ENCODE results near the gene FAM174A.

Gene FAM174A

DNA sequence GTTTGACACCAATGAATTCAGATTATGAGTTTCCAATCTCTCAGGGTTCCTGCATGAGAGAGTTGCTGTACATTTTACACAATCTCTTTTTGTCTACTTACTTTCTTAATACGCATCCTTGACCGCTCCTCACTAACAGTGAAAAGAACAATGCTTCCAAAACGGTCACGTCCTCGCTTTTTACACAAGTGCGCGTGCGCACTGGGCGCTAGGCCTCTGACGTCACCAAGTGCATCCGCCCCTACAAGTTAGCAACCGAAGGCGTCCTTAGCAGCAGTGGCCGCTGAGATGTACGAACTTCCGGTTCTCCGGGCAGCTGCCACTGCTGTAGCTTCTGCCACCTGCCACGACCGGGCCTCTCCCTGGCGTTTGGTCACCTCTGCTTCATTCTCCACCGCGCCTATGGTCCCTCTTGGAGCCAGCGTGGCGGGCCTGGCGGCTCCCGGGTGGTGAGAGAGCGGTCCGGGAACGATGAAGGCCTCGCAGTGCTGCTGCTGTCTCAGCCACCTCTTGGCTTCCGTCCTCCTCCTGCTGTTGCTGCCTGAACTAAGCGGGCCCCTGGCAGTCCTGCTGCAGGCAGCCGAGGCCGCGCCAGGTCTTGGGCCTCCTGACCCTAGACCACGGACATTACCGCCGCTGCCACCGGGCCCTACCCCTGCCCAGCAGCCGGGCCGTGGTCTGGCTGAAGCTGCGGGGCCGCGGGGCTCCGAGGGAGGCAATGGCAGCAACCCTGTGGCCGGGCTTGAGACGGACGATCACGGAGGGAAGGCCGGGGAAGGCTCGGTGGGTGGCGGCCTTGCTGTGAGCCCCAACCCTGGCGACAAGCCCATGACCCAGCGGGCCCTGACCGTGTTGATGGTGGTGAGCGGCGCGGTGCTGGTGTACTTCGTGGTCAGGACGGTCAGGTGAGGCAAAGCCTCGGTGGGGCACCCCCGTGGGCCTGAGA is at the start of gene FAM174A:
FAM174A (plus strand) TSS at position 315 of the 946 bp plus-strand sequence; CDS start at position 472, 157 bp downstream.
- in situ Hi-C loops (cut with MboI; ENCODE audit: low sequenced_read_pairs), result no loop called here

DNA sequence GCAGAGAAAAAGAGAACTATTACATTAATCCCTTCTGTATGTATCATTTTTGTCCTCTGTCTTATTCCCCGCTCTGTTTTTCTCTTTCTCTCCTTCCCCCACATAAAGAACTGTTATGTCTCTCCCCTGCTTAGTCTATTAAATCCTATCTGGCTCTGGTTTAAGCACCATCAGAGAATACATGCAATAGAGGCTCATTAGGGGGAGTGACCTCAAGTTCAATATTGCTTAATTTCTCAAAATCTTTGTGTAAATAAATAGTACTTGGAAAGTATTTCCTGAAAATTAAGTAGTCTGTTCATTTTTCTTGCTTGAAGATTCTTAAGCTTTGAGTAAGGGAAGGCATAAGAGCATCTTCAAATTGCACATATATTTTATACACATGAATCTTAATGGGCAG is 41.2 kb upstream of the FAM174A start:
- in situ Hi-C loops (cut with MboI; ENCODE audit: low sequenced_read_pairs), result no loop called here

- in situ Hi-C loops (cut with MboI; ENCODE audit: low sequenced_read_pairs), result no loop called here
Measured at GRCh38 chr5:100496296-100496695, 38.9 kb upstream of the FAM174A start.

- in situ Hi-C loops (cut with MboI; ENCODE audit: low sequenced_read_pairs), result no loop called here
Measured at GRCh38 chr5:100502684-100503083, 32.5 kb upstream of the FAM174A start.

DNA sequence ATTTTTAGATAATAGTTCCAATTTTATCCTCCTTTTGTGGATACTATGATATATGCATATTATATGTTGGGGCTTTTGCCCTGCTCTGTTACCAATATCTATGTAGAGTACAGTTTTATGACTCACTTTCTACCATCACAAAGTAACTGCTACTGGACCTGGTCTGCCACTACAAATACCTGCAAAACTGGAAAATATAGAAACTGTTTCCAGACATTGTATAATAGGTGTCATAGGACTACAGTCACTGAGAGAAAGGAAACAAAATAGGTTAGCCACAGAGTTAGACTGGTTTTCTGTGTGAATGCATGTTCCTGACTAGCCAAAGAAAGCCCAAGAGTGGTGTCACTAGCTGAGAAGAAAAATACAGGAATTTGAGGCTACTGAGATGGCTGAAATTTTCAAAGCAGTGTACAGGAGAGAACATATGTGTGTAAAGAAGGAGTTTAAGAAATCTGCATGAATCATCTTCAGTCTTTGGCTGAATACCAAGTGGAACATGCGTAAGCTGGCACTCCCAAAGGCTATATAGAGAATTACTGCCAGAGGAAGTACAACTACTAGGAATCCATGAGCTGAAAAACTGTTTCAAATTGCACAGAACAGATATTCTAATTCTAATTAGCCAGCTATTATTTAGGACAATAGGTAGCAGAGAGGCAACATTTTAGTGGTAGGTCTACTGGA is 29.0 kb upstream of the FAM174A start:
- in situ Hi-C loops (cut with MboI; ENCODE audit: low sequenced_read_pairs), result no loop called here

GRCh38 chr5:100516285-100516684 is 18.9 kb upstream of the FAM174A start:
- in situ Hi-C loops (cut with MboI; ENCODE audit: low sequenced_read_pairs), result no loop called here

DNA sequence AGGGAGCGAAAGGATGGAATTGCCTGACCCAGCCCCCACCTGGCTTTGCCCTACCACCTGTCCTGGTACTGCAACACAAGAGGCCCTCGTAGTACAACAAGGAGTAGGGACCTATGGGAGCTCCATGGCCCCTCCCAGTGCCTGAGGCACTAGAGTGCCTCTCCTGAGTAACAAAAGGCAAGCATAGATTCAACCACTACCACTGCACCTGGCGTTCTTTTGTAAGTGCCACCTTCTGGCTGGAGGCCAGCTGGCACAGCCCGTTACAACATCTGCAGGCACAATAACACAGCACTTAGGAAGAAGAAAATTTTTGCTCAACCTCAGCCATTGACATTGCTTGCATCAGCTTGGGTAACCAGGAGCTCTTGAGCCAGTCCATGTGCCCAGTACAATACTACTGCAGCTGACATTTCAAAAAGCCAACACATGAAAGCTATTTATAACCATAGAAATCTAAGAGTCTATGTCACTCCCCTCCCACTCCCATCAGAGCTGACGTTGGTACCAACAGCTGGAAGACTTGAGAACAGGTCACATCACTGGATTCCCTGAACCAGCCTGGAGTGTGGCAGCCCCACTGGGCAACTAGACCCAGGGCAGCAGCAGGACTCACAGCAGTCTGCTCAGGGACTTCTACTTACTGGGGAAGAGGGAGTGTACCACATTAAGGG is 17.7 kb upstream of the FAM174A start:
- in situ Hi-C loops (cut with MboI; ENCODE audit: low sequenced_read_pairs), result no loop called here

- in situ Hi-C loops (cut with MboI; ENCODE audit: low sequenced_read_pairs), result no loop called here
Measured at GRCh38 chr5:100518377-100518776, 16.8 kb upstream of the FAM174A start.

DNA sequence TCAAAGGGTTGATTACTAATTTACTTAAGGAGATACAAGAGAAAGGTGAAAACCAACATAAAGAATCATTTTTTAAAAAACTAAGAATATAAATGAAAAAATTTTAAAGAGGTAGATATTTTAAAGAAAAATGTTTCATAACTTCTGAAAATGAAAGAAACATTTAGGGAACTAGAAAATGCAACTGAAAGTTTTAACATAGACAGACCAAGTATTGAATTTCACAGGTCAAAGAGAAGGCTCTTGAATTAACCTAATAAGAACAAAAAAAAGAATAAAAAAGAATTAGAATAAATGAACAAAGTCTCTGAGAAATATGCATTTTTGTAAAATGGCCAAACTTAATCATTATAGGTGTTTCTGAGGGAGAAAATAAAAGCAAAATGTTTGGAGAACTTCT is 16.1 kb upstream of the FAM174A start:
- in situ Hi-C loops (cut with MboI; ENCODE audit: low sequenced_read_pairs), result no loop called here

DNA sequence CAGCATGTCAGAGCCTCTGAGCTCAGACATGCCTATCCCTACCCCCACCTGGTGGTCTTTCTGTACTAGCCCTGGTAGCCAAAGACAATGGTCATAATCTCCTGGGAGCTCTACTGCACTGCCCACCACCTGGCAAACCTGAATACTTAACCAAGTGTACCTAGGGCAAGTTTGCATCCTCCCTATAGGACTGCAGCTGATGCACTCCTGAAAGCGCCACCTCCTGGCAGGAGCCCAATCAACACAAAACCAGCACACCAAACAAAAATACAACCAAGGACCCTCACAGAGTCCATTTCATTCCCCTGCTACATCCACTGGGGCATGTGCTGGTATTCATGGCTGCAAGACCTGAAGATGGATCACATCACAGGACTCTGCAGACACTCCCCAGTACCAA is 14.8 kb upstream of the FAM174A start:
- in situ Hi-C loops (cut with MboI; ENCODE audit: low sequenced_read_pairs), result no loop called here

DNA sequence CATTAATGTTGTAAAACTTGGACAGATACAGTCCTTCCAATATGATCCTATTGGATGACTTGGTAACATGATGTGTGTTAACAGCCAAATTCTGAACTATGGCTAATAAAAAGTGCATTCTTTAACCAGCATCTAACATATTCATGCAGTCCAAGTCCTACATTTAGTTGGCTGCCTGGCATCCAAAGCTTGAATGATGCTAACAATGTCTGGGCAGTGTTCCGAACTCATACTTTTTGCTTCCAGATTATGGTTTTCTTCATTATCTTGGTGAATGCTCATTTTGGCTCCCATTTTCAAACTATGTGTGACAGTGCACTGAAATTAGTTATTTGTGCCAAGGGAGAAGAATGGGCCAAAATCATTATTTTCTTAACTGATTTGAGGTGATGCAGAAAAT is 2.8 kb downstream of the FAM174A start:
- in situ Hi-C loops (cut with MboI; ENCODE audit: low sequenced_read_pairs), result no loop called here

- in situ Hi-C loops (cut with MboI; ENCODE audit: low sequenced_read_pairs), result no loop called here
Measured at GRCh38 chr5:100539519-100539918, 4.3 kb downstream of the FAM174A start.

GRCh38 chr5:100542086-100542485 is 6.9 kb downstream of the FAM174A start:
- in situ Hi-C loops (cut with MboI; ENCODE audit: low sequenced_read_pairs), result no loop called here

DNA sequence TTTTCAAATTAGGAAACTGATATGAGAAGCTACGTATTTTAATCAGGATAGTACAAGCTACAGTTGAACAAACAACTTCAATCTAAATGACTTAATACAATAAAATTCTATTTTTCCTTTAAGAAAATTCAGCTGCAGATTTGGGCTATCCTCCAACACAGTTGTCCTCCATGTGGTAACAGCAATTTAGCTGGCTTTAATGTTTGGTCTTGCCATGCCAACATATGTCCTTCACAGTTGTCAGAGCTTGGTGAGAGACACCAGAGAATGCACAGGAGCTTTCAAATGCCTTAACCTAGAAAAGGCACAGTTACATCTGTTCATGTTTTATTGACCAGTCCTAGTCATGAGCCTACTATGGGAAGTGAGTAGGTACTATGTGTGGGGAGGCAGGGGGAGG is 10.8 kb downstream of the FAM174A start:
- in situ Hi-C loops (cut with MboI; ENCODE audit: low sequenced_read_pairs), result no loop called here

- in situ Hi-C loops (cut with MboI; ENCODE audit: low sequenced_read_pairs), result no loop called here
Measured at GRCh38 chr5:100550531-100551051, 15.4 kb downstream of the FAM174A start.

- in situ Hi-C loops (cut with MboI; ENCODE audit: low sequenced_read_pairs), result no loop called here
Measured at GRCh38 chr5:100551183-100551582, 16.0 kb downstream of the FAM174A start.

DNA sequence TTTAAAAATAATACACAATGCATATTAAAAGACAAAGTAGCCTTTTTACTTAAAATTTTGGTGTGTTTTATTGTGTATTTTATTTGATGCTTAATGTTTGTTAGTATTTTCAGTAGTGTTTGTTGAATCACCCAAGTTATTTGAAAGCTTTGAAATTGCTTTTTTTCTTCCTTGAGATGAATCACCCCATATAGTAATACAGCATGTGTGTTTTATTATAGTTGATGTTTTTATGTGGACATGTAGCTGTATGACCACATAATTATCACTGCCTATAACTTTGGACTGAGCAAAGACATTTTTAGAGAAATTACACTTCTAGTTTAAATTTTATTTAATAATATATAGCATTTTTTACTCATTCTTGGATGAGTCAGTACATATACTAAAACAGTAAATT is 18.0 kb downstream of the FAM174A start:
- in situ Hi-C loops (cut with MboI; ENCODE audit: low sequenced_read_pairs), result no loop called here

DNA sequence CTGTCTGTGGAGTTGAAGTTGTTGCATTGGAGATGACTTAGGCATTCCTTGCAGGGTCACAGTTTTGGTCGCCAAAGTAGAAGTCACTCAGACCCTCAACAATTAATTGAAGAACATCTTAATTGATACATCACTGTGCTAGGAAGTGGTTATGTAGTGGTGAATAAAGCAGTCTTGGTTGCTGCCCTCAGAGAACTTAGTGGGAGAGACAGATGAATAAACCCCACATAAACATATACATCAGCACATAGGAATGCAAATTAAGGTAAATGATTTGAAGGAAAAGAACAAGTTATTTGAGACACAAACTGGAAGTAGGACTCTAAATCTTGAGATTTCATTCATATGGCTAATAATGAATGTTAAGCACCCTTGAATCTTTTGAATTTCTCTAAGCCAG is 25.7 kb downstream of the FAM174A start:
- in situ Hi-C loops (cut with MboI; ENCODE audit: low sequenced_read_pairs), result no loop called here

DNA sequence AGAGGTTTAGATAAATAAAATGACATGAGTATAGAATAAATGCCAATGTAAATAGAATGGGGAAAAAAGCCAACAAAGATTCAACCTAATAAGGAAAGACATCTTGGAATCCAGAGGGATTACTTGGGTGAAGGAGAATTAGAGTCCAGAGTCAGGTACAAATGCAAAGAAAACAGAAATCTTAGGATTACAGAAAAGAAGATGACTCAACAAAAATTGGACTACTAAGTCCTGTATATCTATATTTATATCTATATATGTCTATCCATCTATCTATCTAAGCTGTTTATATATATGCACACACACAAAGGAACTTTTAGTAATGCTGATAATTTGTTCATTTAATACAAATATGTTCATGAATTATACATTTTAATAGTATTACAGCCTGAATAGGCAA is 27.6 kb downstream of the FAM174A start:
- in situ Hi-C loops (cut with MboI; ENCODE audit: low sequenced_read_pairs), result no loop called here

DNA sequence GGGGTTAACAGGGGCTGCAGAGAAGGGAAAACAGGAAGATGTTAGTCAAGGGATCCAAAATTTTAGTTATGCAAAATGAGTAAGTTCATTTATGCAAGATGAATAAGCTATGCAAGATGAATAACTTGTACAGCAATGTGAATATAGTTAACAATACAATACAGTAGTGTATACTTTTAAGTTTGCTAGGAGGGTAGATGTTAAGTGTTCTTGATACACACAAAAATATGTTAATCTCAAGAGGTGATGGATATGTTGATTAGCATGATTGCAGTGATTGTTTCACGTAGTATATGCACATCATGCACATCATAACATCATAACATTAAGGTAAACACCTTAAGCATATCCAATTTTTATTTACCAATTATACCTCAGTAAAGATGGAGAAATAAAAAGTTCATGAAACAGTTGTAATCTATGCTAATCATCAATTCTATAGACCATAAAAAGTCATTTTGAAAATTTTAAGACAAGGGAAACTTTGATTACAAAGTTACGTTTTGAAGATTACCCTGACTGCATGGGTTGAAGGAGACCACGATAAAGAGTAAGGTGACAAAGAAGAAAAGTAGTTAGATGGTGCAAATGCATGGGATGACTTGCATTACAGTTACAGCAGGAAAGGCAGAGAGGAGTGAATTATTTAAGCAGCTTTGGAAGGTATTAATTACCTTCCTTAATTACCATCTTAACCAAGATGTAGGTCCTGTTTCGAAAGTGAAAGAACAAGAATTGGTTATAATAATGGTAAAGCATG is 31.4 kb downstream of the FAM174A start:
- in situ Hi-C loops (cut with MboI; ENCODE audit: low sequenced_read_pairs), result no loop called here

GRCh38 chr5:100574716-100575115 is 39.5 kb downstream of the FAM174A start:
- in situ Hi-C loops (cut with MboI; ENCODE audit: low sequenced_read_pairs), result no loop called here
